ENCODE measurements around the gene BUD23. TPM values are rescaled to one million over a fixed set of nuclear protein-coding genes. Genes with fewer than 3 reads are reported as not detected.
A peak's percentile ranks its signal among the peaks of the same experiment; 100 is the strongest.

Gene BUD23
- total and polyA plus RNA-seq, 9 of the 15 experiments (the other 6 are each of a cell fraction or from before 2014, with no cell fraction given), result 79.5 to 270 (median 150) TPM

- TF ChIP-seq ZNF274 (IDR thresholded peaks at IDR 0.05; ENCODE audit: borderline replicate concordance, low read depth, low read length) (0 out of 2 replicates have a peak, but pooled peaks have one; percentile 47), CBX5 (IDR thresholded peaks at IDR 0.05; ENCODE audit: borderline replicate concordance, low read depth) (no peak), MLX (CRISPR knock-in tag; conservative IDR thresholded peaks at IDR 0.05) (0 out of 4 replicates have a peak, but pooled peaks of 1 of the 2 experiments have one; percentile 18), RBBP5 (IDR thresholded peaks at IDR 0.05; ENCODE audit: borderline replicate concordance, insufficient read depth, low read length, poor library complexity, severe bottlenecking) (peak; percentile 29), U2AF1 (optimal IDR thresholded peaks at IDR 0.05; ENCODE audit: low read depth, low read length) (no peak), GABPB1 (CRISPR knock-in tag; IDR thresholded peaks at IDR 0.05) (no peak), POLR3A (IDR thresholded peaks at IDR 0.05; ENCODE audit: borderline replicate concordance, extremely low read depth, insufficient read depth, insufficient read length) (no peak), TEAD4 (IDR thresholded peaks at IDR 0.05; ENCODE audit: low read length) (peak; percentile 92), TEAD4 (CRISPR knock-in tag; IDR thresholded peaks at IDR 0.05; ENCODE audit: borderline replicate concordance) (no peak), NFE2 (IDR thresholded peaks at IDR 0.05; ENCODE audit: low read depth) (peak; percentile 83), CBX8 (IDR thresholded peaks at IDR 0.05; ENCODE audit: borderline replicate concordance, extremely low read depth, low read depth, low read length, poor library complexity, severe bottlenecking) (no peak), CREM (IDR thresholded peaks at IDR 0.05; ENCODE audit: low read depth) (peak; percentile 74), ZBTB17 (CRISPR knock-in tag; IDR thresholded peaks at IDR 0.05) (peak; percentile 36; the same call in 1 of the 2 replicates), EGR1 (conservative IDR thresholded peaks at IDR 0.05) (peak; percentile 61), ZNF263 (CRISPR knock-in tag; IDR thresholded peaks at IDR 0.05; ENCODE audit: borderline replicate concordance) (no peak; the same call in 1 of the 2 replicates), MYNN (IDR thresholded peaks at IDR 0.05) (peak; percentile 85), MYNN (CRISPR knock-in tag; IDR thresholded peaks at IDR 0.05) (no peak), SMARCC2 (IDR thresholded peaks at IDR 0.05; ENCODE audit: low read depth) (peak; percentile 87), FOXJ2 (tag; IDR thresholded peaks at IDR 0.05) (peak; percentile 51; the same call in 1 of the 2 replicates), CC2D1A (IDR thresholded peaks at IDR 0.05) (peak; percentile 57; the same call in 1 of the 2 replicates), ZNF76 (CRISPR knock-in tag; IDR thresholded peaks at IDR 0.05; ENCODE audit: borderline replicate concordance) (no peak), NR4A1 (CRISPR knock-in tag; IDR thresholded peaks at IDR 0.05) (no peak; the same call in 1 of the 2 replicates), NR4A1 (tag; IDR thresholded peaks at IDR 0.05) (peak; percentile 48; the same call in 1 of the 2 replicates), ZNF699 (CRISPR knock-in tag; IDR thresholded peaks at IDR 0.05; ENCODE audit: insufficient replicate concordance) (no peak)
- TF ChIP-seq, protein P1, sequence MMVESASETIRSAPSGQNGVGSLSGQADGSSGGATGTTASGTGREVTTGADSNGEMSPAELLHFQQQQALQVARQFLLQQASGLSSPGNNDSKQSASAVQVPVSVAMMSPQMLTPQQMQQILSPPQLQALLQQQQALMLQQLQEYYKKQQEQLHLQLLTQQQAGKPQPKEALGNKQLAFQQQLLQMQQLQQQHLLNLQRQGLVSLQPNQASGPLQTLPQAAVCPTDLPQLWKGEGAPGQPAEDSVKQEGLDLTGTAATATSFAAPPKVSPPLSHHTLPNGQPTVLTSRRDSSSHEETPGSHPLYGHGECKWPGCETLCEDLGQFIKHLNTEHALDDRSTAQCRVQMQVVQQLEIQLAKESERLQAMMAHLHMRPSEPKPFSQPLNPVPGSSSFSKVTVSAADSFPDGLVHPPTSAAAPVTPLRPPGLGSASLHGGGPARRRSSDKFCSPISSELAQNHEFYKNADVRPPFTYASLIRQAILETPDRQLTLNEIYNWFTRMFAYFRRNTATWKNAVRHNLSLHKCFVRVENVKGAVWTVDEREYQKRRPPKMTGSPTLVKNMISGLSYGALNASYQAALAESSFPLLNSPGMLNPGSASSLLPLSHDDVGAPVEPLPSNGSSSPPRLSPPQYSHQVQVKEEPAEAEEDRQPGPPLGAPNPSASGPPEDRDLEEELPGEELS (CRISPR knock-in tag; IDR thresholded peaks at IDR 0.05; ENCODE audit: borderline replicate concordance), result 0 out of 2 replicates have a peak, but pooled peaks have one; percentile 45
Observed at GRCh38 chr7:73715648-73716317, 32.4 kb downstream of the BUD23 start (continued).
